HPDE6-E6E7 (cell line): ENCODE measurements around the gene IFNW1.
"Not testable (repeated sequence)": the region's sequence is repeated elsewhere in the genome, so short reads cannot be mapped to it uniquely, and the experiment has no call there.

Experiments
- DNase-seq: peaks from one replicate; pipeline ENCODE4 v3.0.0; 2011; ENCODE audit warnings: missing footprints; ENCODE audit errors: extremely low spot score

Gene IFNW1

DNA sequence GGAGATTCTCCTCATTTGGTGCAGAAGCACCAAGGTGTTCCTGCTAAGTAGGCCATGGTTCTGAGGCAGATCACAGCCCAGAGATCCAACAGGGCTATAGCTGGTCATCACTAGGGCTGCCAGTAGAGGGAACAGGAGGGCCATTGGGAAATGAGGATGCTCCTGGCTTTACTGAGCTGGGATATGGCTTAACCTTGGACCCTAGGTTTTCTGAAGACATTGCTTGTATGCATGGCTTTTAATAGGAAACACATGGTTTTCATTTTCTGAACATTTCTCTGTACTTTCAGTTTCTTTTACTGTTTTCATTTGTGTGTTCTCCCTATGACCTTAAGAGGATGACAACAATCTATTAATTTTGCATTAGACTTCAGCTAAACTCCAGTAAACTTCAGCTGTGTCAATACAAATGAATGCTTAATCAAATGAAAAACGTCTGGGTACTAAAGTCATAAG, at the start of gene IFNW1:
Gene IFNW1, minus strand, starts transcription at position 406 of the 456 bp plus-strand sequence. Its CDS starts 262 bp downstream, at position 144.
- DNase-seq: no peak

DNA sequence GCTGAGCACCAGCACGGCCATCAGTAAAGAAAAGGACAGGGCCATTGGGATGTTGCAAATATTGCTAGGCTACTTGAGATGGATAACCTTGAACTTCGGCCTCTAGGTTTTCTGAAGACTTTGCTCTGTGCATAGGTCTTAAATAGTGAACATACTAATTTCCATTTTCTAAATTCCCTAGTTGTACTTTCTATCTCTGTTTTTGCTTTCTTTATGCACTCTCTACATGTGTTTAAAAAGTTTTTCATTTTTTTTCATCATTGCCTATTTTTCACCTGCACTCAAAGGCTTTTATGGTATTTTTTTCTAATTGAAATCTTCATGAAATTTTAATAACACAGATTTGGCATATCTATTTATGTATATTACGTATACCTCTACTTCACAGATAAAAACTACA, 45.9 kb upstream of the IFNW1 start, which contains the start of gene IFNA4:
Gene IFNA4, minus strand, starts transcription at position 101 of the 400 bp plus-strand sequence. Its CDS starts 56 bp downstream, at position 45.
- DNase-seq: not testable (repeated sequence)

DNA sequence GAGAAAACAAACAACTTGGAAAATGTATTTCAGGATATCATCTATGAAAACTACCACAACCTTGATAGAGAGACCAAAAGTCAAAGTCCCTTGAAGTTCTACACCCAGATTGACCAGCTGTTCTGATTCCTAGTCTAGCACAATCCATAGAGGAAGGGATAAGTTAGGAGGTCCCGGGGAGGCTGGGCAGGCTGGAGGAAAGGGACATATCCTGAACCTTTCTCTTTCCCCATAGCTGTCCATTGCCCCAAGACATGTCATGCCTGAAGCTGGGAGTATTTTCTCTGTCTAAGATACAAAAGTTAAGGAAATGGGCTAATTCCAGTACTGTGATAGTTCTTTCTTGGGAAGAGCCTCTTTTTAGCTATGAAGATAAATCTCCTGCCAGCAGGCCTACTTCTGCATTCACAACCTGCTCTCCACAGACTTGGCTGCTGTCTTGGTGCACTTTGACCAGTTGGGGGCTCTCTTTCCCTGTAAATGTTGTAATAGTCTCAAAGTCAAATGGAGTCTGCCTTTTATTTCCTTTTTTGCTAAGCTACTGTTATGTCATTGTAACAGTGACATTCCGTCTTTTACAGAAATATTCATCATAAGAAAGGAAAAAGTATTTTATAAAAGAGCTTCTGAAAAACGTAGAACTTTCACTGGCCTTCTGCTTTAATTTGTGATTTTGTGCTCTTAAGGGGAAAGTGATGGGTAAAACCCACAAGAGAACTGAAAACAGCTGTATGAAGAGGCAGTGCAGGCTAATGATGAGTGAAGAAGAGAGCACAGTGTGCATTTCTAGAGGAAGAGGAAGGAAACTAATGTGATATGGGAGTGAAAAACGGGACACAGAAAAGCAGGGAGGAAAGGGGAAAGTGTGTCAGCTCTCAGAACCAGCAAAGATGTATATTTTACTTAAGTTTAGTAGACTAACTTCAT, 41.4 kb upstream of the IFNW1 start:
- not testable (repeated sequence) for DNase-seq

DNA sequence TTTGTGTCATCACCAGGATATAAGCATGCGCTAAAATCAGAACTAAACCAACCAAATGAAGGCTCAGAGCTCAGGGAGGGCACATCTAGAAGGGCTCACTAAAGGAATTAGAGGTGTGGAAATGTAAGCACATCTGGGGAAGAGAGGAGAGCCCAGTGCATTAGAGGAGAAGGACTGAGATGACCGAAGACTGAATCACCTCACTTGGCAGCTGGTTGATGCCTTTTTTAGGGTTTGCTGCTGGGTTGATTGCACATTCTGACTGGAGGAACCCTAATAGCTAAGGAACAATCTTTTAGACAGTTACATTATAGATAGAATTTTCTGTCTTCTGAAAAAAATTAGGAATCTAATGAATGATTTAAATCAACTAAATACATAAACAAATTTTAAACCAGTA, 33.0 kb upstream of the IFNW1 start:
- peak; percentile 11 for DNase-seq

DNA sequence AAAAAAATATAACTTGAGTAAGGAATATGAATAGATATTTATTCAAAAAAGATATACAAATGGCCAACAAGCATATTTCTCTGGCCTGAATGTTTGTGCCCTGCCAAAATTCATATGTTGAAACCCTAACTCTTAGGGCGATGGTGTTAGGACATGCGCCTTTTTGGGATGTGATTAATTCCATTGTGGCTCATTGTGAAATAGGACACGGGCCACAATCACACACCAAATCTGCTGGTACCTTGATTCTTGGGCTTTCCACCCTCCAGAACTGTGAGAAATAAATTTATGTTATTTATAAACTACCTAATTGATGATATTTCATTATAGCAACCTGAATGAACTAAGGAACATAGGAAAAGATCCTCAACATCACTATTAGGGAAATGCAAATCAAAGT, 30.5 kb upstream of the IFNW1 start:
- no peak for DNase-seq

DNA sequence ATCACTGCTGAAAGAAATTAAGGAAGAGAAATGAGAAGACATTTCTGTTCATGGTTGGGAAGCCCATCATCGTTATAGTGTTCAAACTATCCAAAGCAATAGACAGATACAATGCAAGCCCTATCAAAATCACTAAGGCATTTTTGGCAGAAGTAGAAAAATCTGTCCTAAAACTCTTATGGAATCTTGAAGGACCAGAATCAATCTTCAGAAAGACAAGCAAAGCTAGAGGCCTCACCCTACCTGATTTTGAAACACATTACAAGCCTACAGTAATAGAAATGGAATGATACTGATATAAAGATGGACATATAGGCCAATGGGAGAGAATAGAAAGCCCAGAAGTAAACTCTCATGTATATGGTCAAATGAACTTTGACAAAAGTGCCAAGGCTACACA, 29.7 kb upstream of the IFNW1 start:
- no peak for DNase-seq

DNA sequence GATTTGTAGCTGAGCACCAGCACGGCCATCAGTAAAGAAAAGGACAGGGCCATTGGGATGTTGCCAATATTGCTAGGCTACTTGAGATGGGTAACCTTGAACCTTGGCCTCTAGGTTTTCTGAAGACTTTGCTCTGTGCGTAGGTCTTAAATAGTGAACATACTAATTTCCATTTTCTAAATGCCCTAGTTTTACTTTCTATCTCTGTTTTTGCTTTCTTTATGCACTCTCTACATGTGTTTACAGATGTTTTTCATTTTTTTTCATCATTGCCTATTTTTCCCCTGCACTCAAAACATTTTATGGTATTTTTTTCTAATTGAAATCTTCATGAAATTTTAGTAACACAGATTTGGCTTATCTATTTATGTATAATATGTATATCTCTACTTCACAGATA, 24.9 kb upstream of the IFNW1 start, which contains the start of gene IFNA21:
Gene IFNA21, minus strand, starts transcription at position 101 of the 400 bp plus-strand sequence. Its CDS starts 48 bp downstream, at position 53.
- not testable (repeated sequence) for DNase-seq

DNA sequence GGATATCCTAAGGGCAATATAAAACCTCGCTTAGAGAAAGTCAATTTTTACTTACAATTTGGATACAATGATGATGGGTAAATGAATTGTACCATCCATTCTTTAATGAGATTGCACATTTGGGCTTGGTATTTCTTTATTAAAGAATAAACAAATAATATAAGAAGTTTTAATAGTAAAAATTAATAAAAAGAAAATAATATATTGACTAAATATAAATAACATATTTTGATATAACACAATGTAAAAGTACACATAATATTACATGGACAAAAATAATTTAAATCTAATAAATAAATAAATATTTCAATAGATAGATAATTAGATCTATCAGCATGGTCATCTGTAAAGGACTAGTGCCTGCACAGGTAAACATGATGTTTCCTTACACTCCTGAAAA, 23.9 kb upstream of the IFNW1 start:
- no peak for DNase-seq

DNA sequence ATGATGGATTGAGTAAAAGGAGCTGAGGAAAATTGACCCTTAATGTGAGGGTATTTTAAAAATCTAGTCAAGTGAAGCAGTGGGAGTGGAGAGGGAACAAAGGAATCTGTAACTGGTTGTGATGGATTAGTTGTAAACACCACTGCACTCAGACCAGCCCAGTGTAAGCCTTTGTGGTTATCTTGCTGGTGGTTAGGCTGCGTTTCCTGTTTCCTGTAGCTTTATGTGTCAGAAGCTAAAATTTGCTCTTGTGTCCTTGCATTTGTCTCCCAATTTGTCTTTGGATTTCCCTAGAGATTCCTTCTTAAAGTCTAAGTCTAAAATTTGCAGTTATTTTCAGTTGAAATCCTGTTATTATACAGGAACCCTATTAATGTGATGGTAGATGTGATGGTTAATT, 18.5 kb upstream of the IFNW1 start:
- DNase-seq: no peak

DNA sequence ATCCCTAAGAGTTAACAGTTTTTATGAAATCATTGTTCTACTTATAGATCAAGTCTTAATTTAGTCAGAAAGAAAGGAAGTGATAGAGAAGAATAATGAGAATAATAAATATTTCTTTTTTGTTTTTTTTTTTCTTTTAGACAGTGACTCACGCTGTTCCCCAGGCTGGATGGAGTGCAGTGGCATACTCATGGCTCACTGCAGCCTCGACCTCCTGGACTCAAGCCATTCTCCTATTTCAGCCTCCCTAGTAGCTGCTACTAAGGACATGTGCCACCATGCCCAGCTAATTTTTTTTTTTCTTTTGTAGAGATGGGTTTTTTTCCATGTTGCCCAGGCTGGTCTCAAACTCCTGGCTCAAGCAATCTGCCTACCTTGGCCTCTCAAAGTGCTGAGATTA, 13.9 kb upstream of the IFNW1 start:
- no peak for DNase-seq

DNA sequence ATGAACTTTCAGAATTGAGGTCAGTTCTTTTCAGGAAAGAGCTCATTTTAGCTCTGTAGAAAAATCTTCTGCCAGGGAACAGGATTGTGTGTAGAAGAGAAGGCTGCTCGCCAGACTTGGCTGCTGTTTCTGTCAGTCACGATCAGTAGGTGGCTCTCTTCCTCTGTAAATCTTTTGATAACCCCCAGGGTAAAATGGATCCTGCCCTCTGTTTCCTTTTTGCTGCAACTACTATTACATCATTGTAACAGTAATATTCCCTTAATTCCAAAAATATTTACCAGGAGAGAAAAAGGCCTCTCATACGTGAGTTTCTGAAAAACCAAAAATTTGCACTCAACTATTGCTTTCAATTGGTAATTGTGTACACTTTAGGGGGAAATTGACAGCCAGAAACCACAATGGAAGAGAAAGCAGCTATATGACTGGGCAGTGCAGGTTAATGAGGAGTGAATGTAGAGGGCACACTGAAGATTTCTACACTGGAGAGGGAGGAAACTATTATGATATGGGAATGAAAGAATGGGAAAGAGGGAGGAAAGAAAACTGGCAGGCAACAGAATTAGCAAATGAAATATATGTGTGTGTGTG, 12.5 kb upstream of the IFNW1 start:
- peak; percentile 51 for DNase-seq

DNA sequence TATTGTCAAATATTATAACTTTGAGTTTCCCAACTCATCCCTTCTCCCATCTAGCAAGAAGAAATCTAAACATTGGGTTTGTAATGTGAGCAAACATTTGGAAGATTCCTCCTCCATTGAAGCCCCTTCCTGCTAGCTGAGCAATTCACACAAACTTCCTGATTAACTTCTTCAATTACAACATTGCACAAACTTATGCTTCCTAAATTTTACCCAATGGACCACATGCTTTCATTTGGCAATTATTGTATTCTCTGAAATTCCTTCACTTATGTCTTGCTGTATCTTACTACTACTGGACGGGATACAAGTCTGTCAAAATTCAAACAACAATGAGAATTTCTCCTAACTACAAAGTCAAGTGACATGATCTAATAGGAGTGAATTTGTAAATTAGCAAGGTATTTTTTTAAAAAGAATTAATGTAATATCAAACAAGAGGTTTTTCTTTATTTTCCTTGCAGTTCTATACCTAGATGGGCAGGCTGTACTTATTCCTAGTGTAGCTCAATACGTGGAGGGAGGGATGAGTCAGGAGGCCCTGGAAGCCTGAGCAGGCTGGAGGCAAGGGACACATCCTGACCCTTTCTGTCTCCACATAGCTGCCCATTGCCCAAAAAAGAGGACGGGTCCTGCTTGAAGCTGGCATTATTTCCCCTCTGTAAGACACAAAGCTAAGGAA, 11.8 kb upstream of the IFNW1 start:
- no peak for DNase-seq

DNA sequence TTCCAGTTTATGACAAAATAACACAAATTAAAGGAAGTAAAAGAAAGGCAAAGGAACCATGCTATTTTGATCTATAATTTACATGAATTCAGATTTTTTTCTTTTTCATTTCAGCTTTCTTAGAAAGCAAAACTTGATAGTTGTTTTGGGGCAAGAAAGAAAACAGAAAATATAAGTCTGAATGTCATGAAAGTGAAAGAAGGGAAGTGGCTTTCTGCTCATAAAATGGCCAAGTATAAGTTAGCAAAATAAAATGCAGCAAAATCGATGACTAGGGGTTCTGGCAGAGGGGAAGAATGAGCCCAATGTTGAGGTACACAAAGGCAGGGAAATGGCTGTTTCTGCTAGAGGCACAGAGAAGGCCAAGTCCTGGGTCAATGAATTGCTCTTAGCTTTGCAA, 3.0 kb upstream of the IFNW1 start:
- DNase-seq: no peak

DNA sequence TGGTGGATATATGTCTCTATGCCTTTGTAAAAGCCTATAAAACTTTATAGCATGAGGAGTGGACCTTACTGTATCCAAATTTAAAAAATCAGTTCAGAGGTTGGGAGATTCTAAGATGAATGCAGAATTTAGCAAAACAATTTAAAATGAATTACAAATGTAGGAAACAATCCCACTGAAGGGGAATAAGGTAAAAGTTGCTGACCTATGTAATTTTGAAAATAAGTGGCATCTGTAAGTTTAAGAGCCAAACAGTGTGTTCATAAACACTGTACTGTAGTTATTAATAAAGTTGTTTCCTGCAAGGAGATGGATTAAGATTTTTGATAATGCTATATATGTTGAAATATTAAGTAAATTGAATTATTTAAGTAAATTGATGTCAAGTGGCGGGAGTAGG, 4.6 kb downstream of the IFNW1 start:
- DNase-seq: no peak

DNA sequence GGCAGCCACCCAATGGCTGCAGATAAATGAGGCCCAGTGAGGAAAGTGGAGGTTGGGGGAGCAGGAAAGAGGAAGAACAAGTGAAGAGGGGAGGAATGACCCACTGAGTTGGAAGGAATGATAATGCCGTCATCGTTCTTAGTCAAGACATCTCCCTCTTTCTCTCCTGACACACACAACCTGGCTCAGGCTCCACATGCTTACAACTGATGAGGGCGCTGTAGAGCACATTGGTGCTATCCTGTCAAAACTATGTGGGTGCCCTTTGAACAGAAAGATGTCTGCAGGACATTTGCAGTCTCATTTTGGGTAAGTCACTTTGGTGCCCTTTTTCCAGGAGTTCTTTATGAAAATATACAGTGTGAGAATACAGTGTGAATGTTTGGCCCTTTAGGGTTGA, 5.9 kb downstream of the IFNW1 start:
- no peak for DNase-seq

DNA sequence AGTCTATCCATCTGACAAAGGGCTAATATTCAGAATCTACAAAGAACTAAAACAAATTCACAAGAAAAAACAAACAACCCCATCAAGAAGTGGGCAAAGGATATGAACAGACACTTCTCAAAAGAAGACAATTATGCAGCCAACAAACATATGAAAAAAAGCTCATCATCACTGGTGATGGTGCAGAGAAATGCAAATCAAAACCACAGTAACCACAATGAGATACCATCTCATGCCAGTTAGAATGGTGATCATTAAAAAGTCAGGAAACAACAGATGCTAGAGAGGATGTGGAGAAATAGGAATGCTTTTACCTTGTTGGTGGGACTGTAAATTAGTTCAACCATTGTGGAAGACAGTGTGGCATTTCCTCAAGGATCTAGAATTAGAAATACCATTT, 13.4 kb downstream of the IFNW1 start:
- not testable (repeated sequence) for DNase-seq

DNA sequence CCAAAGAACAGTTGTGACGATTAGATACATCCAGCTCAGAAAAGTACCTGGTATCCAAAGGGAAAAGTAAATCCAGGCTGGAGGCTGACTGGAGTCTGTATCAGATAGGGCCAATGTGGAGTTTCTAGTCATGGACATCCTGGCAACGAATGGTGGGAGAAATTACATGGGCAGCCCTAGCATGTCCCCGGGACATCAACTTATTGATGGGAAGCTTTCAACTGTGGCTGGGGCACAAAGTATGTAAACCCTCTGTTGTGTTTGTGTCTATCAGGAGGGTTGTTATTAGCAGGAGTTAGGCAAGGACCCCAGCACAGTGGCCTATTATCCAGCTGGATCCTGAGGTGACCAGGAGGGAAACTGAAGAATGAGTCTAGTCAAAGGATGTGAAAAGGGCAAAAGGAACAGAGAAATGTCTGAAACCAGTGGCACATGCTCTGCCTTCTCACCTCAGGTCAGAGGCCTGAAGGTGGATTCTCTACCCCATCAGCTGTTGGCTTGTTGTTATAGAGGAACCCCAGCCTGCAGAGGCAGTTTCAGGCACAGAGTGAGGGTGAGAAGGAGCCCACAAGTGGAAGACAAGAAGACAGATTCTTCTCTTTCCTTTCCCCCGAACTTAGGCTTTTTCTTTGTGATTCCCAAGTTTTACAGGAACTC, 19.9 kb downstream of the IFNW1 start:
- no peak for DNase-seq

DNA sequence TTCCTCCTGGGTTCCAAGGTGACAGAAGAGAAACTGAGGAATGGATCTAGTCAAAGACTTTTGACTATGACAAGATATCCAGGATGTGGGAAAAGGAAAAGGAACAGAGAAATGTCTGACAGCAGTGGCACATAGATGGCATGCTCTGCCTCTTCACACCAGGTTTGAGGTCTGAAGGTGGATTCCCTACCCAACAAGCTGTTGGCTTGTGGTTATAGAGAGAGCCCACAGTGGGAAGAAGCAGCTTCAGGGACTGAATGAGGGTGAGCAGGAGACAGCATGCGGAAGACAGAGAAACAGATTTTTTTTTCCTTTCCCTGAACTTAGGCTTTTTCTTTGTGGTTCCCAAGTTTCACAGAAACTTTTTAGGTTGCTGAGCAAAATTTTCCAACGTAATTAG, 20.6 kb downstream of the IFNW1 start:
- no peak for DNase-seq

DNA sequence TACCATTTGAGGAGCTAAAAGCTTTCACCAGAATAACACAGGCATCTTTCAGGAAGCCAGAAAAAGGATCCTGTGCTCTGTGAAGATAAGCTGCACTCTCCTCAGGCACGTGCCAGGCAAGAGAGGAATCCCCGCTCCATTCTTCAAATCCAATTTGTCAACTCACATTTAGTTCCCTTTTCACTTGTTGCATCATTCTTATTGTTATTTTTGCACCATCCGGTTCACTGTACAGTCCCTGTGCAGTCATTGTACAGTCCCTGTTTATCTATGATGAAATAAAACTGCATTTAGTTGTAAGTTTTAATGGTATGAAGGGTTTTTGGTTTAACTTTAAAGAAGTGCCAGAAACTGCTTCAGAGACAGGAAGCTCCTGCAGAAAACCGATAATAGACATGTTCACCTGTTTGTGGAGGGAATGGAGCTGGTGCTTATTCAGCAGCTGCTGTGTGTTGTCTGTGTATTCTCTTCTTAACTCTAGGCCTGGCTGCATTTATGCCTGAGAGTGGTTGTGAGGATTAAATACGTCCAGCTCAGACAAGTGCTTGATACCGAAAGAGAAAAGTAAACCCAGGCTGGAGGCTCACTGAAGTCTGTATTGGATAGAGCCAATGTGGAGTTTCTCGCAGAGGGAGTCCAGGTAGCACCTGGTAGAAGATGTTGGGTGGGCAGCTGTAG, 22.4 kb downstream of the IFNW1 start:
- no peak for DNase-seq

DNA sequence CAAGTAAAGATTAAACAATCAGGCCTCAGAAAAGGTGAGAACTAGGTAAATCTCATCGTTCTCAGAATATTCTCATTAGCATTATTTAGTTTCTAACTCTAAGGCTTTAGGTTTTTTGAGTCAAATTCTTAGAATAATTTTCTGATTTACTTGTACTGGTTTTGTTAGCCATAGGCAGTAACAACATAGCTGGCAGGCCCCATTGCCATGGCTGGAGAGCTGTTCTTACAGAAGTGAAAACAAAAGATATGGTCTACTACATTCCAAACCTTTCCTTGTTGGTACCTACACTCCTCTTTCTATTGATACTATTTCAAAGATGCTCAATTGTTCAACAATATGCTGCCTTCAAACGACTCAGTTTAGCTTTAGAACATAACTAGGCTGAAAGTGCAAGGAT, 27.3 kb downstream of the IFNW1 start:
- no peak for DNase-seq
